HG02870 (cell line): ENCODE measurements around the gene CDC25A.

Experiments used
- ATAC-seq: cut with Tn5 transposase; IDR thresholded peaks from one replicate; pipeline ENCODE4 v1.9.1; 2021; ENCODE audit warnings: mild to moderate bottlenecking, moderate library complexity; ENCODE audit not compliant: unreplicated experiment

Gene CDC25A

GRCh38 chr3:48196611-48197010 lies 8.4 kb upstream of the CDC25A start:
- ATAC-seq, result no peak

- ATAC-seq, result no peak
These were observed 6.3 kb upstream of the CDC25A start for GRCh38 chr3:48194446-48195071.

- no peak for ATAC-seq
These were observed 2.7 kb upstream of the CDC25A start for GRCh38 chr3:48190911-48191310.

GRCh38 chr3:48189321-48189720 lies 1.1 kb upstream of the CDC25A start:
- ATAC-seq, result no peak

GRCh38 chr3:48187579-48188265 lies 495 bp downstream of the CDC25A start:
- ATAC-seq, result peak; percentile 21

- ATAC-seq, result no peak
These were observed 977 bp downstream of the CDC25A start for GRCh38 chr3:48187301-48187578.

GRCh38 chr3:48186631-48187300 lies 1.5 kb downstream of the CDC25A start:
- ATAC-seq, result no peak

- no peak for ATAC-seq
These were observed 3.1 kb downstream of the CDC25A start for GRCh38 chr3:48185129-48185528.

GRCh38 chr3:48184299-48184698 lies 3.9 kb downstream of the CDC25A start:
- ATAC-seq, result no peak

- no peak for ATAC-seq
These were observed 7.5 kb downstream of the CDC25A start for GRCh38 chr3:48180531-48181253.

GRCh38 chr3:48180021-48180420 lies 8.2 kb downstream of the CDC25A start:
- ATAC-seq, result no peak

GRCh38 chr3:48178072-48178471 lies 10.1 kb downstream of the CDC25A start:
- no peak for ATAC-seq

GRCh38 chr3:48157950-48158376 lies 30.3 kb downstream of the CDC25A start:
- ATAC-seq, result no peak

GRCh38 chr3:48157202-48157840 lies 30.9 kb downstream of the CDC25A start:
- no peak for ATAC-seq

GRCh38 chr3:48156163-48156562 lies 32.1 kb downstream of the CDC25A start:
- ATAC-seq, result no peak

GRCh38 chr3:48155122-48155521 lies 33.1 kb downstream of the CDC25A start:
- ATAC-seq, result no peak

- ATAC-seq, result no peak
These were observed 36.3 kb downstream of the CDC25A start for GRCh38 chr3:48151807-48152427.

- no peak for ATAC-seq
These were observed 37.0 kb downstream of the CDC25A start for GRCh38 chr3:48151058-48151806.

GRCh38 chr3:48143992-48144391 lies 44.2 kb downstream of the CDC25A start:
- no peak for ATAC-seq

- ATAC-seq, result no peak
These were observed 44.6 kb downstream of the CDC25A start for GRCh38 chr3:48143567-48143966.
